HepG2 (cell line): ENCODE data around the gene MROH2A. TPM values are rescaled to one million over a fixed set of nuclear protein-coding genes. Genes with fewer than 3 reads are reported as not detected.

Experiments
- CBX5 ChIP-seq: sonication (generic); formaldehyde crosslinking; IDR thresholded peaks from 2 replicates; pipeline ENCODE4 v1.4.0; 2020; ENCODE audit warnings: missing genetic modification reagents, borderline replicate concordance
- FOXK1 ChIP-seq: sonication (generic); formaldehyde crosslinking; IDR thresholded peaks from 2 replicates; pipeline ENCODE4 v1.4.0; 2020; ENCODE audit warnings: low read depth, missing genetic modification reagents, borderline replicate concordance
- HDAC2 ChIP-seq: sonication (generic); formaldehyde crosslinking; IDR thresholded peaks from 2 replicates; pipeline ENCODE4 v1.4.0; 2020; ENCODE audit warnings: missing genetic modification reagents
- HNF4G ChIP-seq, 2 experiments: sonication (generic) in 1 of 2; formaldehyde crosslinking in 1 of 2; IDR thresholded peaks; 2 replicates each; pipeline versions ENCODE4 v1.4.0 to v1.6.1; 2011 to 2020; ENCODE audit warnings: borderline replicate concordance in 2 of 2, low read depth in 2 of 2, mild to moderate bottlenecking in 2 of 2, low read length in 1 of 2, missing genetic modification reagents in 1 of 2, moderate library complexity in 1 of 2
- HNRNPLL ChIP-seq: fragments of 200-400 bp; formaldehyde crosslinking; IDR thresholded peaks from 2 replicates; pipeline ENCODE4 v1.6.1; 2017; ENCODE audit warnings: mild to moderate bottlenecking, low read depth, low read length; ENCODE audit not compliant: poor library complexity, severe bottlenecking
- ISL2 ChIP-seq: sonication (generic); formaldehyde crosslinking; IDR thresholded peaks from 2 replicates; pipeline ENCODE4 v1.5.0; 2020; ENCODE audit warnings: missing genetic modification reagents
- KDM1A ChIP-seq: IDR thresholded peaks from 2 replicates; pipeline ENCODE4 v1.6.1; 2016; ENCODE audit warnings: missing compliant biosample characterization
- MAFF ChIP-seq: IDR thresholded peaks from 2 replicates; pipeline ENCODE4 v1.6.1; 2011; ENCODE audit warnings: low read depth, low read length, improper control_type of control experiment
- REPIN1 ChIP-seq: sonication (generic); formaldehyde crosslinking; IDR thresholded peaks from 2 replicates; pipeline ENCODE4 v1.8.0; 2022; ENCODE audit warnings: missing genetic modification reagents, low read depth, mild to moderate bottlenecking, borderline replicate concordance
- RXRA ChIP-seq: sonication (generic); formaldehyde crosslinking; IDR thresholded peaks from 2 replicates; pipeline ENCODE4 v1.5.1; 2020; ENCODE audit warnings: missing genetic modification reagents
- SMAD9 ChIP-seq: sonication (generic); formaldehyde crosslinking; IDR thresholded peaks from 2 replicates; pipeline ENCODE4 v1.5.1; 2020; ENCODE audit warnings: mild to moderate bottlenecking, missing genetic modification reagents
- SPEN ChIP-seq: sonication (generic); formaldehyde crosslinking; IDR thresholded peaks from 2 replicates; pipeline ENCODE4 v1.5.1; 2020; ENCODE audit warnings: low read depth, mild to moderate bottlenecking, missing genetic modification reagents
- ZNF136 ChIP-seq: sonication (generic); formaldehyde crosslinking; IDR thresholded peaks from 2 replicates; pipeline ENCODE4 v1.8.1; 2022; ENCODE audit warnings: low read depth, mild to moderate bottlenecking, moderate library complexity, missing genetic modification reagents
- ZNF180 ChIP-seq: sonication (generic); formaldehyde crosslinking; IDR thresholded peaks from 2 replicates; pipeline ENCODE4 v1.4.0; 2020; ENCODE audit warnings: low read depth, missing genetic modification reagents, borderline replicate concordance
- ZNF205 ChIP-seq: IDR thresholded peaks from 2 replicates; pipeline ENCODE4 v1.6.1; 2018; ENCODE audit warnings: missing biosample characterization, missing genetic modification reagents
- ZNF749 ChIP-seq: sonication (generic); formaldehyde crosslinking; IDR thresholded peaks from 2 replicates; pipeline ENCODE4 v1.8.0; 2022; ENCODE audit warnings: mild to moderate bottlenecking, missing genetic modification reagents, moderate library complexity, borderline replicate concordance
- ZNF878 ChIP-seq: sonication (generic); formaldehyde crosslinking; IDR thresholded peaks from 2 replicates; pipeline ENCODE4 v1.8.1; 2023; ENCODE audit warnings: mild to moderate bottlenecking, missing genetic modification reagents, moderate library complexity
- polyA plus RNA-seq, 8 experiments: library from polyadenylated mRNA; depleted of rRNA in 3 of 8; stranded (reverse) in 7 of 8; unstranded in 1 of 8; fragments of >200 nt; fragmentation: Illumina TruSeq in 4 of 8; extraction: Trizol in 4 of 8; gene quantifications; 2 replicates each; pipeline versions ENCODE4 v1.2.1 to v1.2.3, GENCODE V29; 2011 to 2016; ENCODE audit warnings: low read depth in 4 of 8, missing spikeins in 1 of 8, mixed read lengths in 1 of 8; ENCODE audit not compliant: insufficient read depth in 1 of 8
- total RNA-seq, 5 experiments: library from RNA; depleted of rRNA; stranded (reverse); fragments of >200 nt; fragmentation: Illumina TruSeq; extraction: Trizol; gene quantifications; 2 replicates each; pipeline ENCODE4 v1.2.3, GENCODE V29; 2016; ENCODE audit warnings: low read depth in 1 of 5
- TF ChIP-seq, protein P1 (sequence below): sonication (generic); formaldehyde crosslinking; IDR thresholded peaks from 2 replicates; pipeline ENCODE4 v1.5.1; 2020; ENCODE audit warnings: mild to moderate bottlenecking, moderate library complexity, missing genetic modification reagents
- TF ChIP-seq, protein P2 (sequence below): sonication (generic); formaldehyde crosslinking; IDR thresholded peaks from 2 replicates; pipeline ENCODE4 v1.8.1; 2023; ENCODE audit warnings: missing genetic modification reagents, inconsistent platforms, borderline replicate concordance
- TF ChIP-seq, protein P3 (sequence below): sonication (generic); formaldehyde crosslinking; IDR thresholded peaks from 2 replicates; pipeline ENCODE4 v1.8.1; 2023; ENCODE audit warnings: mild to moderate bottlenecking, moderate library complexity, missing genetic modification reagents
- TF ChIP-seq, protein P4 (sequence below): sonication (generic); formaldehyde crosslinking; conservative IDR thresholded peaks from 2 replicates; pipeline ENCODE4 v1.8.0; 2022; ENCODE audit warnings: mild to moderate bottlenecking, moderate library complexity, missing genetic modification reagents
- TF ChIP-seq, protein P5 (sequence below): IDR thresholded peaks from 2 replicates; pipeline ENCODE4 v1.6.1; 2016

The MROH2A gene
- total and polyA plus RNA-seq, 2 of the 13 experiments (the other 11 are each of a cell fraction or from before 2014, with no cell fraction given): 0.03 to 0.04 TPM

DNA sequence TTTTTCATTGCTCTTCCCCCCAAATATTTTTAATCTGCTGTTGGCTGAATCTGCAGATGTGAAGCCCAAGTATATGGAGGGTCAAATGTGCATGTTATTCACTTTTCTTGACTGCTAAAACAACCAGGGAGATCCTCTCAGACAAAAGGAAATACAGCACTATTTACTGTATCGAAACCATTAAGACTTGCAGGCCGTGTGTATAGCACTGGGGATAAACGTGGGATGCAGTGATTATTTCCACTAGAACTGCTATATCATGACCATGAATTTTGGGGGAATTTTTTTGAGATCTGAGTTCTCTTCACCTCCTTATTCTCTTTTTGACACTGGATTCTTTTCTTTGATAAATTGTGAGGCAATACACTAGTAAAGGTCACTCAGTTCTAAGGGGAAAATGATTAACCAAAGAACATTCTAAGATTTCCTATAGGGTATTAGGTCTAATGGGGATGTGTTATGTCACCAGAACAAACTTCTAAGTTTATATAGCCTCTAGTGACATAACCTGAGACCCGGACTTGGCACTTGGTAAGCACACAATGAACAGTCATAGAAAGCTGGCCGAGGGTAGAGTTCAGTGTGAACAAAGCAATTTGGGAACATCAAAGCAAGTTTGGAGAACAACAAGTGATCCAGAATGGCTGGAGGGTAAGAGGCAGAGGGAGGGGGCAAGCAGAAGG, 32.9 kb upstream of the MROH2A start (continued):
- TF ChIP-seq, protein P1, sequence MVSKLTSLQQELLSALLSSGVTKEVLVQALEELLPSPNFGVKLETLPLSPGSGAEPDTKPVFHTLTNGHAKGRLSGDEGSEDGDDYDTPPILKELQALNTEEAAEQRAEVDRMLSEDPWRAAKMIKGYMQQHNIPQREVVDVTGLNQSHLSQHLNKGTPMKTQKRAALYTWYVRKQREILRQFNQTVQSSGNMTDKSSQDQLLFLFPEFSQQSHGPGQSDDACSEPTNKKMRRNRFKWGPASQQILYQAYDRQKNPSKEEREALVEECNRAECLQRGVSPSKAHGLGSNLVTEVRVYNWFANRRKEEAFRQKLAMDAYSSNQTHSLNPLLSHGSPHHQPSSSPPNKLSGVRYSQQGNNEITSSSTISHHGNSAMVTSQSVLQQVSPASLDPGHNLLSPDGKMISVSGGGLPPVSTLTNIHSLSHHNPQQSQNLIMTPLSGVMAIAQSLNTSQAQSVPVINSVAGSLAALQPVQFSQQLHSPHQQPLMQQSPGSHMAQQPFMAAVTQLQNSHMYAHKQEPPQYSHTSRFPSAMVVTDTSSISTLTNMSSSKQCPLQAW (CRISPR knock-in tag): peak; percentile 100
- peak; percentile 86 for TF ChIP-seq REPIN1
- TF ChIP-seq ZNF136: no peak; the same call in 1 of the 2 replicates
- 0 out of 2 replicates have a peak, but pooled peaks have one; percentile 10 for TF ChIP-seq MAFF
- no peak for TF ChIP-seq SMAD9
- TF ChIP-seq, protein P2, sequence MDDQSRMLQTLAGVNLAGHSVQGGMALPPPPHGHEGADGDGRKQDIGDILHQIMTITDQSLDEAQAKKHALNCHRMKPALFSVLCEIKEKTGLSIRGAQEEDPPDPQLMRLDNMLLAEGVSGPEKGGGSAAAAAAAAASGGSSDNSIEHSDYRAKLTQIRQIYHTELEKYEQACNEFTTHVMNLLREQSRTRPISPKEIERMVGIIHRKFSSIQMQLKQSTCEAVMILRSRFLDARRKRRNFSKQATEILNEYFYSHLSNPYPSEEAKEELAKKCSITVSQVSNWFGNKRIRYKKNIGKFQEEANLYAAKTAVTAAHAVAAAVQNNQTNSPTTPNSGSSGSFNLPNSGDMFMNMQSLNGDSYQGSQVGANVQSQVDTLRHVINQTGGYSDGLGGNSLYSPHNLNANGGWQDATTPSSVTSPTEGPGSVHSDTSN (CRISPR knock-in tag): no peak
- TF ChIP-seq, protein P3, sequence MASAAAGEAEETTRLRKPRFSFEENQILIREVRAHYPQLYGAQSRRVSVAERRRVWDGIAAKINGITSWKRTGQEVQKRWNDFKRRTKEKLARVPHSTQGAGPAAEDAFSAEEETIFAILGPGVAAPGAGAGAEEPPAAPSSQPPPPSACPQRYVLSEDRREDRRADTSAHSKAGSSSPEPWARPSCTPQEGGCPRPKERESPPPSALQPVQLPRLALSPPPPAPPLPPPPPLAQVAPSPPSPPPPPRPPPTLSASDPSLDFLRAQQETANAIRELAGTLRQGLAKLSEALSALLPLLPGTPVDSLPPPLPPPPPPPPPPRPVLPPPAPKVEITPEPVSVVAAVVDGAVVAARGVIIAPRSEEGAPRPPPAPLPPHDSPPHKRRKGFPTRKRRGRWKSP (CRISPR knock-in tag): 0 out of 2 replicates have a peak, but pooled peaks have one; percentile 46
- TF ChIP-seq ZNF205 (CRISPR knock-in tag): peak; percentile 86; the same call in 1 of the 2 replicates
- peak; percentile 98 for TF ChIP-seq HNF4G (IDR thresholded peaks at IDR 0.05; ENCODE audit: borderline replicate concordance, low read depth, low read length)
- peak; percentile 92; the same call in 1 of the 2 replicates for TF ChIP-seq HNF4G (CRISPR knock-in tag; IDR thresholded peaks at IDR 0.05; ENCODE audit: borderline replicate concordance, low read depth)
- TF ChIP-seq FOXK1 (CRISPR knock-in tag): peak; percentile 98
- peak; percentile 94 for TF ChIP-seq ISL2 (CRISPR knock-in tag)
- no peak for TF ChIP-seq HNRNPLL
- TF ChIP-seq SPEN: peak; percentile 84
- TF ChIP-seq, protein P4, sequence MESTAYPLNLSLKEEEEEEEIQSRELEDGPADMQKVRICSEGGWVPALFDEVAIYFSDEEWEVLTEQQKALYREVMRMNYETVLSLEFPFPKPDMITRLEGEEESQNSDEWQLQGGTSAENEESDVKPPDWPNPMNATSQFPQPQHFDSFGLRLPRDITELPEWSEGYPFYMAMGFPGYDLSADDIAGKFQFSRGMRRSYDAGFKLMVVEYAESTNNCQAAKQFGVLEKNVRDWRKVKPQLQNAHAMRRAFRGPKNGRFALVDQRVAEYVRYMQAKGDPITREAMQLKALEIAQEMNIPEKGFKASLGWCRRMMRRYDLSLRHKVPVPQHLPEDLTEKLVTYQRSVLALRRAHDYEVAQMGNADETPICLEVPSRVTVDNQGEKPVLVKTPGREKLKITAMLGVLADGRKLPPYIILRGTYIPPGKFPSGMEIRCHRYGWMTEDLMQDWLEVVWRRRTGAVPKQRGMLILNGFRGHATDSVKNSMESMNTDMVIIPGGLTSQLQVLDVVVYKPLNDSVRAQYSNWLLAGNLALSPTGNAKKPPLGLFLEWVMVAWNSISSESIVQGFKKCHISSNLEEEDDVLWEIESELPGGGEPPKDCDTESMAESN (CRISPR knock-in tag): peak; percentile 82
- TF ChIP-seq, protein P5, sequence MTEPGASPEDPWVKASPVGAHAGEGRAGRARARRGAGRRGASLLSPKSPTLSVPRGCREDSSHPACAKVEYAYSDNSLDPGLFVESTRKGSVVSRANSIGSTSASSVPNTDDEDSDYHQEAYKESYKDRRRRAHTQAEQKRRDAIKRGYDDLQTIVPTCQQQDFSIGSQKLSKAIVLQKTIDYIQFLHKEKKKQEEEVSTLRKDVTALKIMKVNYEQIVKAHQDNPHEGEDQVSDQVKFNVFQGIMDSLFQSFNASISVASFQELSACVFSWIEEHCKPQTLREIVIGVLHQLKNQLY: peak; percentile 84
- no peak for TF ChIP-seq ZNF180 (CRISPR knock-in tag)
- peak; percentile 35; the same call in 1 of the 2 replicates for TF ChIP-seq ZNF749 (CRISPR knock-in tag)
- 0 out of 2 replicates have a peak, but pooled peaks have one; percentile 31 for TF ChIP-seq KDM1A (CRISPR knock-in tag)
- TF ChIP-seq HDAC2 (CRISPR knock-in tag): peak; percentile 98
- peak; percentile 83; the same call in 1 of the 2 replicates for TF ChIP-seq ZNF878
- TF ChIP-seq CBX5 (CRISPR knock-in tag): 0 out of 2 replicates have a peak, but pooled peaks have one; percentile 56
- TF ChIP-seq RXRA (CRISPR knock-in tag): peak; percentile 98; the same call in 1 of the 2 replicates
